A673 (cell line): ENCODE measurements around the gene PPT1. TPM values are rescaled to one million over a fixed set of nuclear protein-coding genes. Genes with fewer than 3 reads are reported as not detected.

Experiments used
- BruUV-seq: library from RNA; stranded (reverse); fragments of 400-500 nt; replicated peaks from 2 replicates; lab custom pipeline; 2021; lab: Mats Ljungman, UMichigan
- CTCF ChIA-PET: fragments of 300-600 bp; sonication (Branson Sonifier 250); formaldehyde crosslinking; loops from one replicate; lab custom pipeline; 2022; ENCODE audit warnings: antibody characterized with exemption; lab: Charles Lee
- POLR2A ChIA-PET: fragments of 300-600 bp; sonication (Branson Sonifier 250); formaldehyde crosslinking; loops from one replicate; lab custom pipeline; 2022; ENCODE audit warnings: antibody characterized with exemption; ENCODE audit not compliant: low non-redundant PET; lab: Charles Lee
- DNase-seq: peaks from one replicate; pipeline ENCODE4 v3.0.0-alpha.2; 2015; ENCODE audit warnings: low spot score
- H3K27ac ChIP-seq: fragments of 200-600 bp; sonication (generic); 2 replicates; pipeline ENCODE4 v1.5.1; 2016; ENCODE audit warnings: mixed run types, low read depth, mild to moderate bottlenecking, mixed read lengths, antibody characterized with exemption, low read length; ENCODE audit not compliant: poor library complexity, severe bottlenecking
- H3K27me3 ChIP-seq: fragments of 200-600 bp; sonication (generic); replicated peaks from 2 replicates; pipeline ENCODE4 v1.6.1; 2017; ENCODE audit warnings: mixed run types, low read depth, mild to moderate bottlenecking, mixed read lengths, antibody characterized with exemption, low read length; ENCODE audit not compliant: insufficient read depth, poor library complexity
- H3K36me3 ChIP-seq: fragments of 200-600 bp; sonication (generic); 2 replicates; pipeline ENCODE4 v1.6.1; 2016; ENCODE audit warnings: mixed run types, mild to moderate bottlenecking, mixed read lengths, antibody characterized with exemption, low read length; ENCODE audit not compliant: insufficient read depth, poor library complexity, severe bottlenecking
- H3K4me1 ChIP-seq: fragments of 200-600 bp; sonication (generic); 2 replicates; pipeline ENCODE4 v1.6.1; 2017; ENCODE audit warnings: mixed run types, mild to moderate bottlenecking, mixed read lengths, antibody characterized with exemption, low read length; ENCODE audit not compliant: insufficient read depth, poor library complexity, severe bottlenecking
- H3K4me3 ChIP-seq: fragments of 200-600 bp; sonication (generic); 2 replicates; pipeline ENCODE4 v1.5.1; 2016; ENCODE audit warnings: low read depth, mixed run types, mild to moderate bottlenecking, mixed read lengths, low read length; ENCODE audit not compliant: poor library complexity, severe bottlenecking
- H3K9me3 ChIP-seq: fragments of 200-600 bp; sonication (generic); 2 replicates; pipeline ENCODE4 v1.6.1; 2016; ENCODE audit warnings: mixed run types, low read depth, mild to moderate bottlenecking, mixed read lengths, antibody characterized with exemption, low read length; ENCODE audit not compliant: poor library complexity, severe bottlenecking
- EZH2 ChIP-seq: fragments of 200-600 bp; sonication (generic); IDR thresholded peaks from 2 replicates; pipeline ENCODE4 v1.6.1; 2017; ENCODE audit warnings: borderline replicate concordance, low read depth, mild to moderate bottlenecking, mixed read lengths, antibody characterized with exemption, low read length; ENCODE audit not compliant: poor library complexity, severe bottlenecking
- intact Hi-C: fragments of 100-400 bp; cut with micrococcal nuclease; formaldehyde crosslinking; loops from one replicate; pipeline ENCODE4 v1.10.0; 2022; ENCODE audit not compliant: unreplicated experiment
- total RNA-seq: library from RNA; stranded (reverse); gene quantifications from 2 replicates; pipeline ENCODE4 v1.2.3, GENCODE V29; 2021
- TF ChIP-seq, protein P1 (sequence below): fragments of 300-800, 200-600 bp; sonication (generic); conservative IDR thresholded peaks from 2 replicates; pipeline ENCODE4 v1.5.1; 2017; ENCODE audit warnings: low read depth, mild to moderate bottlenecking, antibody characterized with exemption, low read length, moderate library complexity, mixed read lengths

Gene PPT1
- total RNA-seq, 1 experiment from 2014 or later, result 76.3 TPM

- H3K27me3 ChIP-seq, result no peaks in the 10 kb centered on the region
- TF ChIP-seq, protein P1, sequence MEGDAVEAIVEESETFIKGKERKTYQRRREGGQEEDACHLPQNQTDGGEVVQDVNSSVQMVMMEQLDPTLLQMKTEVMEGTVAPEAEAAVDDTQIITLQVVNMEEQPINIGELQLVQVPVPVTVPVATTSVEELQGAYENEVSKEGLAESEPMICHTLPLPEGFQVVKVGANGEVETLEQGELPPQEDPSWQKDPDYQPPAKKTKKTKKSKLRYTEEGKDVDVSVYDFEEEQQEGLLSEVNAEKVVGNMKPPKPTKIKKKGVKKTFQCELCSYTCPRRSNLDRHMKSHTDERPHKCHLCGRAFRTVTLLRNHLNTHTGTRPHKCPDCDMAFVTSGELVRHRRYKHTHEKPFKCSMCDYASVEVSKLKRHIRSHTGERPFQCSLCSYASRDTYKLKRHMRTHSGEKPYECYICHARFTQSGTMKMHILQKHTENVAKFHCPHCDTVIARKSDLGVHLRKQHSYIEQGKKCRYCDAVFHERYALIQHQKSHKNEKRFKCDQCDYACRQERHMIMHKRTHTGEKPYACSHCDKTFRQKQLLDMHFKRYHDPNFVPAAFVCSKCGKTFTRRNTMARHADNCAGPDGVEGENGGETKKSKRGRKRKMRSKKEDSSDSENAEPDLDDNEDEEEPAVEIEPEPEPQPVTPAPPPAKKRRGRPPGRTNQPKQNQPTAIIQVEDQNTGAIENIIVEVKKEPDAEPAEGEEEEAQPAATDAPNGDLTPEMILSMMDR, result no peak
- no peak for TF ChIP-seq EZH2
- peaks cover 56% of the 10 kb centered on the region for H3K36me3 ChIP-seq
- no peaks in the 10 kb centered on the region for H3K9me3 ChIP-seq
- no peak overlapping the region for H3K27ac ChIP-seq
- peak; percentile 15 for DNase-seq
- H3K4me1 ChIP-seq, result no peaks in the 10 kb centered on the region
- ChIA-PET POLR2A (no interaction called here), CTCF (interaction anchor here (0.7 to 1.5 kb wide), 5 partner anchors 12 to 361 kb away, joined by 3 to 6 read pairs (median 4); no protein-coding TSS in a partner anchor)
- H3K4me3 ChIP-seq, result no peak overlapping the region
- no TSS peak for BruUV-seq
- intact Hi-C loops, result loop anchor here (5.0 kb wide), 1 partner anchor 260 kb away; no protein-coding TSS in a partner anchor
These were observed 20.1 kb downstream of the PPT1 start for GRCh38 chr1:40076895-40077312.

- Histone ChIP-seq H3K36me3 (peaks cover 70% of the 10 kb centered on the region), H3K4me1 (no peaks in the 10 kb centered on the region), H3K9me3 (no peaks in the 10 kb centered on the region), H3K27me3 (no peaks in the 10 kb centered on the region), H3K27ac (no peak overlapping the region), H3K4me3 (no peak overlapping the region)
- ChIA-PET CTCF (no interaction called here), POLR2A (no interaction called here)
- TF ChIP-seq, protein P1, result no peak
- no peak for TF ChIP-seq EZH2
- no peak for DNase-seq
- intact Hi-C loops, result loop anchor here (5.0 kb wide), 1 partner anchor 262 kb away; no protein-coding TSS in a partner anchor
- no TSS peak for BruUV-seq
These were observed 21.8 kb downstream of the PPT1 start for GRCh38 chr1:40075266-40075665.

GRCh38 chr1:40073062-40073461 is 24.0 kb downstream of the PPT1 start:
- peaks cover 75% of the 10 kb centered on the region for H3K36me3 ChIP-seq
- POLR2A ChIA-PET, result no interaction called here

More at GRCh38 chr1:40073062-40073461, 24.0 kb downstream of the PPT1 start:
- TSS peak; percentile 77 for BruUV-seq
- TF ChIP-seq EZH2, result no peak
- TF ChIP-seq, protein P1, result no peak
- DNase-seq, result no peak
- CTCF ChIA-PET, result no interaction called here
- Histone ChIP-seq H3K4me3 (no peak overlapping the region), H3K27me3 (no peaks in the 10 kb centered on the region), H3K9me3 (no peaks in the 10 kb centered on the region), H3K27ac (no peak overlapping the region), H3K4me1 (no peaks in the 10 kb centered on the region)
- intact Hi-C loops, result no loop called here
